ENCODE results near the gene TMEM221. TPM values are rescaled to one million over a fixed set of nuclear protein-coding genes. Genes with fewer than 3 reads are reported as not detected.
A peak's percentile ranks its signal among the peaks of the same experiment; 100 is the strongest.

The TMEM221 gene
- total RNA-seq, 2 donors from 2014 or later: not detected

DNA sequence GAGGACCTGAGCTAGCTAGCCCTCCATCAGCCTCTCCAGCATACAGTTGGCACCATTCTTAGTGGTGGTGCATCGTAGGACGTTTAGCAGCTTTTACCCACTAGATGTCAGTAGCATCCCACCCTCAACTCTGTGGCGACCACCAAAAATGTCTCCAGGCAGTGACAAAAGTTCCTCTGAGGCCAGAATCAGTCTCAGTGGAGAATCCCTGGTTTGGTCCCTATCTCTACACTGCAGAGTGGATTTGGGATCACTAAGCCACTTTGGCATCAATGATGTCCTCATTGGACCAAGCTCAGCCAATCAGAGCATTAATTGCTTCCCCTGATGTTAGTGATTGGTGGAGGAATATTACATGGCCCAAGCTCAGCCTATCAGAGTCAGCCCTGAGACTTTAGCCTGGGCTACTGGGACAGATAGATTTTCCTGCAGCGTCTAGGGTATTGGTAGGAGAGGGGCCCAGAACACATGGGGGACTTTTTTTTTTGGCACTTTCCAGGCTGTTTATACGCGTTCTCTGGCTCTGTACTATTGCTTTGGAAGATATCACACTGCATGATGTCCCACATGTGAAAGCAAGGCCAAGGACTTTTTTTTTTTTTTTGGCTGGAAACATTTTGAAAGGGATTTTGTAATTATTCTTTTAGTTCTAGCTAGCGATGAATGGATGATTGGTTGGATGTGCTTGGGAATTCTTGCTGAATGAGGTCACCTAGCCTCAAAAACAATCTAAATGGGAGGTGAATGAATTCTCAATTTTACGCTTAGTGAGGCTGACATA, 7.0 kb downstream of the TMEM221 start:
- peak; percentile 55 to 58 for ATAC-seq
- H3K36me3 Mint-ChIP-seq: no peaks in the 10 kb centered on the region
- H3K27me3 Mint-ChIP-seq: no peaks in the 10 kb centered on the region
- H3K4me1 Mint-ChIP-seq (ENCODE audit: low read depth in 2 of 2): no peaks in the 10 kb centered on the region
- H3K9me3 Mint-ChIP-seq: no peaks in the 10 kb centered on the region
- no peak overlapping the region for H3K4me3 Mint-ChIP-seq
- no peak for DNase-seq (ENCODE audit: low spot score)
- H3K27ac Mint-ChIP-seq: no peak overlapping the region

DNA sequence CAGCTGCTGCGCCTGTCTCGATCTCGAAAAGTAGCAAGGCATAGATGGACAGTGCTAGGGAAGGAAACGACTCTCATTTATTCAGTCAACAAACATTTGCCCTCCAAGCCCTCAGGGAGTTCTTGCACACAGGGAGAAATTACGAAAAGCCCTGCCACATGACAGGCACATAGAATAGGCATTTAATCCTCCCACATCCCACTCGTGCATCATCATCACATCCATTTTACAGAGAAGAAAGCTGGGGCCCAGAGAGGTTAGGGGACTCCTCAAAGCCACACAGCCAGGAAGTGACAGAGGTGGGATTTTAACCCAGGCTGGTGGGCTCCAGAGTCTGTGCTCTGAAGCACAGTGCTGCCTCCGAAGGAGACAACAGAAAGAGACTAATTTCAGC, 11.6 kb downstream of the TMEM221 start:
- no peaks in the 10 kb centered on the region for H3K4me1 Mint-ChIP-seq (ENCODE audit: low read depth in 2 of 2)
- DNase-seq (ENCODE audit: low spot score) (no peak), ATAC-seq (no peak)
- no peak overlapping the region for H3K27ac Mint-ChIP-seq
- H3K4me3 Mint-ChIP-seq: no peak overlapping the region
- H3K9me3 Mint-ChIP-seq: no peaks in the 10 kb centered on the region
- H3K36me3 Mint-ChIP-seq: no peaks in the 10 kb centered on the region
- H3K27me3 Mint-ChIP-seq: no peaks in the 10 kb centered on the region

DNA sequence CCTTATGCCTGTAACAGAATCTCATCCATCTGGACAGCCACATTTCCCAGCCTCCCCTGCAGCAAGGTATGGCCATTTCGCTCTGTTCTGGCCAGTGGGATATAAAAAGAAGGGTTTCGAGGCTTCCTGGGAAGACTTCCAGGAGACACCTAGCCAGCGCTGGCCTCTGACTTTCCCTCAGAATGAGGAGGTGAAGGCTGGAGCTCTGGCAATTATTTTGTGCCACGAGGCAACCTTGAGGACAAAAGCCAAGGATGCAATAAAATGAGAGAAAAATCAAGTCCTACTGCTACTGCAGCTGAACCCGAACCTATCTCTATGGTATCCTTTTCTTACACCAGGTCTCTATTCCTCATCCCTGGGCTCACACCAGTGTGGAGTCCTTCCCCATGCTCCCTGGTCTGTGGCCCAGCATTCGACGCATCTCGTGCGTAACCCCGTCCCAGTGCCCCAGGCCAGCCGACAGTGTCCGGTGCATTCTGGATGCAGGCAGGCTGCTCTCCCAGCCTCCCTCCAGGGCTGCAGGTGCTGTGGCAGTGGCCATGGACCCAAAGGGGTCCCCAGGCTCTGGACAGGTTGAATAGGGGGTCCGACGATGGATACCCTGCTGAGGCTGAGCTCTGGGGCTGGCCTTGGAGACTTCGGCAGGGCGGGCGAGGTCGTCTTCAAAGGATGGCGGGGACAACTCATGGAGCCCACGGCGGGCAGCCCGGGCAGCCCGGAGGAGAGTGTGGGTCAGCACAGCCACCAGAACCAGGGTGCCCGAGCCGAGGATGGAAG, 12.2 kb downstream of the TMEM221 start:
- no peaks in the 10 kb centered on the region for H3K4me1 Mint-ChIP-seq (ENCODE audit: low read depth in 2 of 2)
- no peak overlapping the region for H3K4me3 Mint-ChIP-seq
- H3K9me3 Mint-ChIP-seq: no peaks in the 10 kb centered on the region
- H3K27ac Mint-ChIP-seq: no peak overlapping the region
- no peaks in the 10 kb centered on the region for H3K36me3 Mint-ChIP-seq
- ATAC-seq (no peak), DNase-seq (ENCODE audit: low spot score) (no peak)
- no peaks in the 10 kb centered on the region for H3K27me3 Mint-ChIP-seq

DNA sequence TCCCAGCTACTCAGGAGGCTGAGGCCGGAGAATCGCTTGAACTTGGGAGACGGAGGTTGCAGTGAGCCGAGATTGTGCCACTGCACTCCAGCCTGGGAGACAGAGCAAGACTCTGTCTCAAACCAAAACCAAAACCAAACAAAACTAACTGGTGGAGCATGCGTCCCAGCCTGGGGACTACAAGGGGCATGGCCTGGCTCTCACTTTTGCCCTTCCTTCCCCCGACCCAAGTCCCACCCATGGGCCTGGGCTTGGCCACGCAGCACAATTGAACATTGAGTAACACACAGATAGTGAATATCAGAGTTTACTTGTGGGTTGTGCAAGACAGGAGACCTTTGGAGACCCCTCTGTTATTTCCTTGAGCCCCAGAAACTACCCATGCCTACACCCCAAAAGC, 13.2 kb downstream of the TMEM221 start:
- H3K4me1 Mint-ChIP-seq (ENCODE audit: low read depth in 2 of 2): no peaks in the 10 kb centered on the region
- no peaks in the 10 kb centered on the region for H3K9me3 Mint-ChIP-seq
- DNase-seq (ENCODE audit: low spot score): no peak
- no peak for ATAC-seq
- H3K27me3 Mint-ChIP-seq: no peaks in the 10 kb centered on the region
- H3K27ac Mint-ChIP-seq: no peak overlapping the region
- no peak overlapping the region for H3K4me3 Mint-ChIP-seq
- H3K36me3 Mint-ChIP-seq: no peaks in the 10 kb centered on the region

DNA sequence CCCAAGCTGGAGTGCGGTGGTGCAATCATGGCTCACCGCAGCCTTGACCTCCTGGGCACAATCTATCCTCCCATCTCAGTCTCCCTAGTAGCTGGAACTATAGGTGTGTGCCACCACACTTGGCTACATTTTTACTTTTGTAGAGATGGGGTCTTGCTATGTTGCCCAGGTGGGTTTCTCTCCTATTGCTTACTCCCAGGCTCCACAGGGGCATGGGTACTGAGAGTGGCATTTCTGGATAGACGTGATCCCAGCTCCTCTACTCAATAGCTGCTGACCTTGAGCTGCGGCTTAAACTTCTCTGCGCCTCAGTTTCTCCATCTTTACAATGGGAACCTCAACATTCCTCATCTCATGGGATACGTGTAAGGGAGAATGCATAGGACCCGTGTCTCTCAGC, 17.1 kb downstream of the TMEM221 start:
- no peak for DNase-seq (ENCODE audit: low spot score)
- no peak for ATAC-seq
- H3K9me3 Mint-ChIP-seq: no peaks in the 10 kb centered on the region
- H3K4me3 Mint-ChIP-seq: no peak overlapping the region
- H3K27me3 Mint-ChIP-seq: no peaks in the 10 kb centered on the region
- H3K4me1 Mint-ChIP-seq (ENCODE audit: low read depth in 2 of 2): no peaks in the 10 kb centered on the region
- no peaks in the 10 kb centered on the region for H3K36me3 Mint-ChIP-seq
- H3K27ac Mint-ChIP-seq: no peak overlapping the region

DNA sequence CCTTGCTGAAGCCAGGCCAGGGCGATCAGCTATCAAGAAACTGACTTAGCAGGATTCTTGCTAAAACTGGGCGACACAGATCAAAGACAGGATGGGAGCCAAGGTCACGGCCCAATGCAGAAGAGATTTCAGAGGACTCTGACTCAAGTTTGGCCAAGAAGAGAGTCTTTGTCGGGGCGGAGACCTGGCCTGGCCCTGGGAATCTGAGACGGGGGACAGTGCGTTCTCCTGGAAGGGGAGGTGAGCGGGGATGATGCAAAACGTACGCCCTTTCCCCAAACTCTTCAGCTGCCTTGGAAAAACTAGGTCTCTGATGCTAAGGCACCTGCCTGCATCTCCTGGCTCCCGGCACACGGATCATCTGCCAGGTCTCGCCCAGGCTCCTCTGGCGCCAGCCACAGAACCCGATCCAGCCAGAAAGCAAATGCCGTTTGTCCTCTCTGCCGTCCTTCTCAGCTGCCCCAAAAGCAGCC, 18.8 kb downstream of the TMEM221 start:
- no peak for ATAC-seq

DNA sequence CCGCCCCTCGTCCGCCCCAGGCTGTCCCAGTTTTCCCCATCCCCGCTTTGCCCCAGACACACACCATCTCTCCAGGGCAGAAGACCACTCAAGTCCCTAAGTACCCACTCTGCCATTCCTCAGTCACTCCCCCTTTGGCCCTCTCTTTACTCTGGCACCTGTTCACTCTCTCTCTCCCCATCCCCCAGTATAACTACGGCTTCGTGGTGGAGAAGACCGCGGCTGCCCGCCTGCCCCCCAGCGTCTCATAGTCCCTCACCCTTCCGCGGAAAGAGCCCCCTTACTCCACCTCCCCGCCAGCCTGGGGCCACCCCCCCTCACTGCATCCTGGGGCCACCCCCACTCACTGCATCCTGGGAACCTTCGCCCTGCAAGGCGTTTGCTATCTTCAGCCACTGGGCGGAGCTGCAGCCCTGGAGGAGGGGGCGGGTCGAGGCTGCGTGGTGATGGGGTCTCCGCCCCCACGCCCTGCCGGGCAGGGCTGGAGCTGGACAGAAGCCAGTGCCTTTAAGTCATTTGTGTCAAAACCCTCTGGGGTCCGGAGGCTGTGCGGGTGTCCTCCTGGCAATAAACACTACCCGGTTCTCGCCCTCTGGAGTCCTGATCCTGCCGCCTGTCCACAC, 23.6 kb downstream of the TMEM221 start:
- Mint-ChIP-seq H3K27me3 (no peaks in the 10 kb centered on the region), H3K4me1 (ENCODE audit: low read depth in 2 of 2) (peaks cover 0 to 13% of the 10 kb centered on the region in 2 donors), H3K9me3 (no peaks in the 10 kb centered on the region), H3K36me3 (no peaks in the 10 kb centered on the region), H3K4me3 (no peak overlapping the region), H3K27ac (no peak overlapping the region)
- ATAC-seq (peak; percentile 53 to 59), DNase-seq (ENCODE audit: low spot score) (no peak)

More for the DNA sequence above, 18.8 kb downstream of the TMEM221 start:
- DNase-seq (ENCODE audit: low spot score): no peak
- H3K4me1 Mint-ChIP-seq (ENCODE audit: low read depth in 2 of 2): peaks cover 0 to 2% of the 10 kb centered on the region in 2 donors
- H3K4me3 Mint-ChIP-seq: no peak overlapping the region
- H3K27me3 Mint-ChIP-seq: no peaks in the 10 kb centered on the region
- no peak overlapping the region for H3K27ac Mint-ChIP-seq
- no peaks in the 10 kb centered on the region for H3K36me3 Mint-ChIP-seq
- H3K9me3 Mint-ChIP-seq: no peaks in the 10 kb centered on the region

DNA sequence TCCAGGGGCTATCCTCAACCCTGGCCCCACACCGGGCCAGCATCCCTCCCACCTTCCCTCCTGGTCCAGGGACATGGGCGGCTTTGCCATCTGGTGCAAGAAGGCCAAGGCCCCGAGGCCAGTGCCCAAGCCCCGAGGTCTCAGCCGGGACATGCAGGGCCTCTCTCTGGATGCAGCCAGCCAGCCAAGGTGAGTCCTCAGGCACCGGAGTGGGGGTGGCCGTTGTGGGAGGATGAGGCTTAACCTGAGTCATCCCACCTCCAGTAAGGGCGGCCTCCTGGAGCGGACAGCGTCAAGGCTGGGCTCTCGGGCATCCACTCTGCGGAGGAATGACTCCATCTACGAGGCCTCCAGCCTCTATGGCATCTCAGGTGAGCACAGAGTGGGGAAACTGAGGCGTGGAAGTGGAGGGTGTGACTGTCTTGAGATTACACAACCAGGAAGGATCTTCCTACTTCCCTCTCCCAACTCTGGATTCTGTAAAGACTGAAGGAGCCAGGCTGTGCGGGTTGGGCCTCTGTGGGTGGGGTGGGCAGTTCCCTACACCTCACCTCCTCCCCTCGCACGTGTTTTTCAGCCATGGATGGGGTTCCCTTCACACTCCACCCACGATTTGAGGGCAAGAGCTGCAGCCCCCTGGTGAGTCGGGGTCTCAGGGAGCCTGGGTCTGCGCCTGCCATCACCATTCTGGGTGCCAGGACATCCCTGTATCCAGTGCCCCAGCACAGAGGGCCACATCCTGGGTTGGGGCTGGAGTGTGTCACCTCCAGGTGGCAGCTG, 24.8 kb downstream of the TMEM221 start:
- Mint-ChIP-seq H3K27ac (no peak overlapping the region), H3K36me3 (no peaks in the 10 kb centered on the region)
- no peak for ATAC-seq

DNA sequence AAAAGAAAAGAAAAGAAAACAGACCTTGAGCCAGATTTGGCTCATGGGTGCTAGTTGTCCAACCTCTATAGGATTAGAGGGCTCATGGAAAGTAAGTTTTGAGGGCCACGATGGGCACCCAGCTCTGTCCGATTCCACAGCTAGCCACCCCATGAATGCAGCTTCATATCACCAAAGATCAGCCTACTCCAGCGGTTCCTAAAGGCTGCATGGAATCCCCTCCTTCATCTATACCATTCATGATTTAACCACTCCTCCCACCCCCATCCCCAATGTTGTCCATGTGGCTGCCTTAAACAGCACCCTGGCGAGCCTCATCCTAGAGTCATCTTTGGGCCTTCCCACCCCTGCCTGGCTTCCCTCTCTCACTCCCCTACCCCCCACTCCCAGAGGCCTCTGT, 26.5 kb downstream of the TMEM221 start:
- no peaks in the 10 kb centered on the region for H3K27me3 Mint-ChIP-seq
- no peaks in the 10 kb centered on the region for H3K9me3 Mint-ChIP-seq
- no peak overlapping the region for H3K27ac Mint-ChIP-seq
- H3K36me3 Mint-ChIP-seq: no peaks in the 10 kb centered on the region
- DNase-seq (ENCODE audit: low spot score) (no peak), ATAC-seq (no peak)
- H3K4me3 Mint-ChIP-seq: no peak overlapping the region
- H3K4me1 Mint-ChIP-seq (ENCODE audit: low read depth in 2 of 2): peaks cover 11 to 19% of the 10 kb centered on the region in 2 donors

More for the DNA sequence above, 24.8 kb downstream of the TMEM221 start:
- no peaks in the 10 kb centered on the region for H3K9me3 Mint-ChIP-seq
- H3K27me3 Mint-ChIP-seq: no peaks in the 10 kb centered on the region
- no peak overlapping the region for H3K4me3 Mint-ChIP-seq
- peaks cover 9 to 19% of the 10 kb centered on the region in 2 donors for H3K4me1 Mint-ChIP-seq (ENCODE audit: low read depth in 2 of 2)
- DNase-seq (ENCODE audit: low spot score): no peak

DNA sequence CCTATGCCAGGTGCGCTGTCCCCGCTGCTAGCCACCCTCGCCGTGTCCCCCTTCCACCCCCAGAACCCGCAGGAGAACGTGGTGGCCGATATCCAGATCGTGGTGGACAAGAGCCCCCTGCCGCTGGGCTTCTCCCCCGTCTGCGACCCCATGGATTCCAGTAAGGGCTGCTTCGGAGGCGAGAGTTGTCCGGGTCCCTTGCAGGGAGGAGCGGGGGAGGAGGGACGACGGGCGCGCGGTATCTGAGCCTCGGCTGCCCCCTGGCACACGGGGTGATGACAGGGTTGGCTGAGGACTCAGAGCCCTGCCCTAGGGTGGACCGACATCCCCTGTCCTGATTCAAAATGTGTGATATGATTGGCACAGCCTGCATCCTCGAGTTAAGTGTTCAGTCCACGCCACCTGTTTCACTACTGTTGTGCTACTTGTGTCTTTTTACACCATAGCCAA, 28.0 kb downstream of the TMEM221 start:
- no peaks in the 10 kb centered on the region for H3K27me3 Mint-ChIP-seq
- peaks cover 3% of the 10 kb centered on the region for H3K36me3 Mint-ChIP-seq
- H3K4me3 Mint-ChIP-seq: peak overlapping the region; percentile 91
- peak overlapping the region; percentile 50 to 71 for H3K27ac Mint-ChIP-seq
- DNase-seq (ENCODE audit: low spot score) (peak; percentile 72), ATAC-seq (peak; percentile 59 to 62)
- peaks cover 14 to 19% of the 10 kb centered on the region in 2 donors for H3K4me1 Mint-ChIP-seq (ENCODE audit: low read depth in 2 of 2)
- H3K9me3 Mint-ChIP-seq: no peaks in the 10 kb centered on the region

DNA sequence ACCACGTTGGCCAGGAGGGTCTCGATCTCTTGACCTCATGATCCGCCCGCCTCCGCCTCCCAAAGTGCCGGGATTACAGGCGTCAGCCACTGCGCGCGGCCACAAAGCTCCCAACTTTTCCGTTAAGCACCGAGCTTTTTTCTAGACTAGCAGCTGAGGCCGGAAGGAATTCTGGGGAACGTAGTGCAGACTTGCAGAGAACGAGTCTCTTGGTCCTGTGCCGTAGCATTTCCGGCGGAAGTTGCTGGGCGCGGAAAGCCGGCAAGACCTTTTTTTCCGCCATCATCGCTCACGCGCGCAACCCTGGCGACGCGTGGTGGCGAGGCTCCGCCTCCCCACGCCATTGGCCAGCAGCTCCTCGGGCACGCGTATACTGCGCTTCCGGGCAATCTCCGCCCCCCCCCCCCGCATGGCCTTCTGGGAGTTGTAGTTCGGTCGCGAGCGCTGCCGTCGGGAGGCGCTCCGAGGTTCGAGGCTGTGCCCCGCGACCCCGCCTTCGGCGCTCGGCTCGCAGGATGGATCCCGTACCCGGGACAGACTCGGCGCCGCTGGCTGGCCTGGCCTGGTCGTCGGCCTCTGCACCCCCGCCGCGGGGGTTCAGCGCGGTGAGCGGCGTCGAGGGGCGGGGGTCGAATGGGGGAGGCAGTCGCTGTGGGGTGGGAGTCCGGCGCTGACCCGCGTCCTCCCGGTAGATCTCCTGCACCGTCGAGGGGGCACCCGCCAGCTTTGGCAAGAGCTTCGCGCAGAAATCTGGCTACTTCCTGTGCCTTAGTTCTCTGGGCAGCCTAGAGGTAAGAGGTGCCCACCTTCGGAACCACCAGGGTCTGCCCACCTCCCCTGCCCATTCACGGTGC, 28.6 kb downstream of the TMEM221 start, which contains the start of gene MVB12A:
Gene MVB12A, plus strand, starts transcription at position 427 of the 854 bp plus-strand sequence. Its CDS starts 89 bp downstream, at position 516.
- H3K4me1 Mint-ChIP-seq (ENCODE audit: low read depth in 2 of 2): peaks cover 14 to 19% of the 10 kb centered on the region in 2 donors
- peak within 1 kb of the TSS; percentile 91 for H3K4me3 Mint-ChIP-seq
- H3K27ac Mint-ChIP-seq: peak within 1 kb of the TSS; percentile 71 to 98
- peak; percentile 96 to 99 for ATAC-seq
- H3K9me3 Mint-ChIP-seq: no peaks in the 10 kb centered on the region
- H3K36me3 Mint-ChIP-seq: peaks cover 8% of the 10 kb centered on the region
- no peaks in the 10 kb centered on the region for H3K27me3 Mint-ChIP-seq
- DNase-seq (ENCODE audit: low spot score): peak; percentile 96

DNA sequence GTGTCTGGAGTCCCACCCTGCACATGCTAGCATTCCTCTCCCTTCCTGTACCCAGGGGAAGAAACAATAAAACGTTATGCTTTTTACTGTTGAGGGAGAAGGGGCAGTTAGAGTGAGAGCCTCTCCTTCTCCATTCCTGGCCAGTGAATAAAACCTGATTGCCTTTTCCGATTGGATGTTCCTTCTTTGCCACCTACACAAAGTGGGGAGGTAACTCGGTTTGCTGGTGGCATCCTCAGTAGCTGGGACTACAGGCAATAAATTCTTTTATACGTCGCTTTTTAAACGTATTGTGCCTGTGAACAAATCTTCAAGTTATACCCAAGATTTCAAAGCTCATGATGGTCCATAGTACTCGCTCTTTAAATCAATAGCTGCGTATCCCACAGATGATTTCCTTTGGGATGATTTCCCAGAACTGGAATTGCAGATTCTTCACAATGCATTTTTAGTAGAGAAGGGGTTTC, 29.3 kb downstream of the TMEM221 start:
- Mint-ChIP-seq H3K36me3 (peaks cover 8% of the 10 kb centered on the region), H3K27ac (peak overlapping the region; percentile 71 to 98), H3K4me1 (ENCODE audit: low read depth in 2 of 2) (peaks cover 14 to 16% of the 10 kb centered on the region in 2 donors), H3K27me3 (no peaks in the 10 kb centered on the region), H3K9me3 (no peaks in the 10 kb centered on the region), H3K4me3 (peak overlapping the region; percentile 91)
- DNase-seq (ENCODE audit: low spot score) (no peak), ATAC-seq (no peak)
